OCI-LY3 (cell line): Measurements from ENCODE around the gene PIEZO2.

Experiments used
- EZH2phosphoT487 ChIP-seq: fragments of 200-600 bp; shearing (Covaris generic); IDR thresholded peaks from 2 replicates; pipeline ENCODE4 v1.6.1; 2018; ENCODE audit warnings: antibody characterized with exemption, mixed run types, low read depth
- TF ChIP-seq, protein P1 (sequence below): fragments of 200-600, 300-600 bp; sonication (generic); IDR thresholded peaks from 2 replicates; pipeline ENCODE4 v1.5.1; 2014; ENCODE audit warnings: antibody characterized with exemption, low read length, low read depth

DNA sequence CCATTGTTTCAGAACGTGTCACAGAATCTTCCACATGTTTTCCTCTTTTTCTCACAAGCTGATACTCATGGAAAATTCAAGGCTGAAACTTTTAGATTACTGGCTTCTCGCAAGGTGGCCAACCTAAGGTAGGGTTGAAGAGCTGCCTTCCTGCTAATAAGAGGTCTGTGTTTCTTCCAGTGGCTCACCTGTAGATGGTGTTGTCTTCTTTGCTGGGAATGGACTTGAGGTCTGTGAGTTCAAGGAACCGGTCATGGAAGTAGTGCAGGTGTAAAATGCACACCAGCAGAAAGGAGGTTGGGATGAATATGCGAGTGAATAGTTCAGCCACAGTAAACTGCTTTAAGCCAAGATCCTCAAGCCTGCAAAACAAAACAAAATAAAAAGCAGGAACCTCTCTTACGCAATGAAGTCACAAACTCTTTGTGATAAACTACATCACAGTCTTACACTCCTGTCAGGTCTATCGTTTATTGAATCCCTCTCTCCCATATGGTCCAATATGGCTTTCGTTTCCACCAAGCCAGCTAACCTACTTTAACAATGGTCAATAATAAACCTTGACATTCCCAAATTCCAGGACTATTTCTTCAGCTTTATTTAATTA is 364.7 kb downstream of the PIEZO2 start:
- TF ChIP-seq, protein P1, sequence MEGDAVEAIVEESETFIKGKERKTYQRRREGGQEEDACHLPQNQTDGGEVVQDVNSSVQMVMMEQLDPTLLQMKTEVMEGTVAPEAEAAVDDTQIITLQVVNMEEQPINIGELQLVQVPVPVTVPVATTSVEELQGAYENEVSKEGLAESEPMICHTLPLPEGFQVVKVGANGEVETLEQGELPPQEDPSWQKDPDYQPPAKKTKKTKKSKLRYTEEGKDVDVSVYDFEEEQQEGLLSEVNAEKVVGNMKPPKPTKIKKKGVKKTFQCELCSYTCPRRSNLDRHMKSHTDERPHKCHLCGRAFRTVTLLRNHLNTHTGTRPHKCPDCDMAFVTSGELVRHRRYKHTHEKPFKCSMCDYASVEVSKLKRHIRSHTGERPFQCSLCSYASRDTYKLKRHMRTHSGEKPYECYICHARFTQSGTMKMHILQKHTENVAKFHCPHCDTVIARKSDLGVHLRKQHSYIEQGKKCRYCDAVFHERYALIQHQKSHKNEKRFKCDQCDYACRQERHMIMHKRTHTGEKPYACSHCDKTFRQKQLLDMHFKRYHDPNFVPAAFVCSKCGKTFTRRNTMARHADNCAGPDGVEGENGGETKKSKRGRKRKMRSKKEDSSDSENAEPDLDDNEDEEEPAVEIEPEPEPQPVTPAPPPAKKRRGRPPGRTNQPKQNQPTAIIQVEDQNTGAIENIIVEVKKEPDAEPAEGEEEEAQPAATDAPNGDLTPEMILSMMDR: no peak
- no peak for TF ChIP-seq EZH2phosphoT487
